Activated CD8-positive, alpha-beta memory T cell treated with anti-CD3 and anti-CD28 coated beads, Interleukin-2, amount 50 U/mL, for 4 hours (primary cell): ENCODE results near the gene PDLIM7.

Experiments used
- DNase-seq: peaks from one replicate; pipeline ENCODE4 v3.0.0-alpha.2; 2020

Gene PDLIM7

DNA sequence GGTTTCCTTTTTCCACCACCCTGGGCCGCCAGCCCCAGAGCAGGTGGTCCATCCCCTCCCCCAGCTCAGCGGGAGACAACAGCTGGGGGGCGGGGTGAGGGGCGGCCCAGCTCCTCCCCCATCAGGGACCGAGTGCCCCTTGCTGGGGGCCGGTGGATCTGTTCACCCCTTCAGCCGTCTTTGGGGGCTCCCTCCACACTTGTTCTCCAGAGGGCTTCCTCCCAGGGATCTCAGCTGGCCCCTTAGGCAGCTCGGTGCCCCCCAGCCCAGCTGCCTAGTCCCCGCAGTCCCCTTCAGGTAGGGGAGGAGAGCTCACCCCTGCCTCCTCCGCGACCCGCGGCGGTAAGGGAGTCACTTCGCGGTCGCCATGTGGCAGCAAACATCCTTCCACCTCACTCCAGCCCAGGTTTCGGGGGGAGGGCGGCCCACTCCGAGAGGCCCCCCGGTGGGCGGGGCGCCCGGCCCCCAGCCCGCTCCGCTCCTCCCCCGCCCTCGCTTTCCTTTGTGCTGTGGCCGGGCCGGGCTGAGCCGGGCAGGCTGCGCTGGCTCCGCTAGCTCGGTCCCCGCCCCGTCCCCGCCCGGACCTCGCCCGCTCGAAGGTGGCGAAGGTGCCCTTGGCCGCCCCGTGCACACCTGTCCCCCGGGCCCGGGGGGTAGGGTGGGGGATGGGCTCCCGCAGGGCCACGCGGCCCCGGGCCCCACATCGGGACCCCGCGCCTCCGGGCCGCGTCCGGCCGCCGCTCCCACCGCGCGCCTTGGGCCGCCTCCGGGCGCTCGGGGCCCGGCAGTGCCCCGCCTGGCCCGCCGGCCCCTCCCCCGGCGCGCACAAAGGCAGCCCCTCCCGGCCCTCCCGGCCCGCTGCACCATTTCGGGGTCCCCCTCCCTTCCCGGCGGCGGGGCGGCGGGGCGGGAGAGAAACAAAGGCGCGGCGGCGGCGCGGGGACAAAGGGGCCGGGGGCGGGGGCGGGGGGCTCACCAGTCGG is 24.7 kb downstream of the PDLIM7 start:
- DNase-seq, result peak; percentile 75

DNA sequence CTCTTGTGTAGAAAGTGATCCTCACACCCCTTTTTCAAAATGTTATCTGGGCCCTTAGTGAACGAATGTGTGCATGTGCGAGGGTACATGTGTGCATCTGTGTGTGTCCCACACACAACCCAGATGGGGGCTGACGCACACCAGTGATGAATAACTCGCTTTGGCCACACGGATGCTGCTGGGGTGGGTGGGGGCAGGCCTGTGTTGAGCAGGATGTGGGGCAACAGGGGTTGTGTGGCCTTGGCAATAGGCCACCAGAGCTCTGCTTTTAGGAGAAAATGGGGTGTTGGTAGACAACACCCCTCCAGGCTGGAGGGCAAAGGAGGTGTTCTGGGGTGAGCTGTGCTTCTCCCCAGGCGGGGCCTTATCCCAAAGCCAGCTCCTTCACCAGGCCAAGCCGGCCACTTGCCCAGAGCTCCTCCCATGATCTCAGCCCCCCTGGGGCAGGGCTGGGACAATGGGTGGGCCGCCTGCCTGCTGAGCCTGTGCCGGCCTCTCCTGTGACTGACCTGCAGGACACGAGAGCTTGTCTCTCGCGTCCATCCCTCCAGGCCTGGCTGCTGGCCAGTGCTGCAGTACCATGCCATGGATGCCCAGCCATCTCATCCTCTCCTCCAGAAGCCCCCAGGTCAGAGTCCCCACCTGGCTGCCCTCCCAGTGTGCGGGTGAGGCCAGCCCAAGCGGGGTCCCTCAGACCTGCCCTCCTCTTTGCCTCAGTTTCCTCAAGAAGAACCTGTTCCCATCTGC is 25.6 kb downstream of the PDLIM7 start:
- DNase-seq, result peak; percentile 66

DNA sequence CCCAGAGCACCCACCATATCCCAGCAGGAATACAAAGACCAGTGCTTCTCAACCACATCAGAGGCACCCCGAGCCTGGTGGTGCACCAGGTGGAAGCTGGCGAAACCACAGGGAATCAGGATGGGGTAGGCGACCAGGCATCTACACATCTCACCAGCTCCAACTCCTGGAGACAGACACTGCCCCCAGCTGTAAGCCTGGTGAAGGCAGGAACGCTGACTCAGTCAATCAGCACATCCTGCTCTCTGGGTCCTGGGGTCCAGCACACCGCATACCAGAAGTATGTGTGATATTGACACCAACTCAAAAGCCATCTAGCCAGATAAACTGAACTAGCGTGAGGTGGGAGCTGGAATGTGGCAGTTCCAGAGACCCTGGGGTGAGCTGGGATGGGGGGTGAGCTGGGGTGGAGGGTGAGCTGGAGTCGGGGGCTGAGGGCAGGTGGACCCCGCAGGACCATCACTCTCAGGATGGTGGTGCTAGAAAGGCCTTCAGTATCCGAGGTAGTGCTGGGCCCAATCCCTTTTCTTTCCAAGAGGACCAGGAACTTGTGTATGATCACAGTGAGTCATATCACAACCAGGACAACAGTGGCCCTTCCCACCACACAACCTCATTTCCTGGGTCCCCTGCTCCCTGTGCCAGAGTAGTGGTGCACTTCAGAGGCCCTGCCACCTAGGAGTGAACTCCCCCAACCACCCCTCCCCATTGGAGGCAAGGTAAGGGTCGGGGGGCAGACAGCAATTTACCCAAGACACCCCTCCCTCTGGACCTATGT is 26.5 kb downstream of the PDLIM7 start:
- DNase-seq, result no peak

DNA sequence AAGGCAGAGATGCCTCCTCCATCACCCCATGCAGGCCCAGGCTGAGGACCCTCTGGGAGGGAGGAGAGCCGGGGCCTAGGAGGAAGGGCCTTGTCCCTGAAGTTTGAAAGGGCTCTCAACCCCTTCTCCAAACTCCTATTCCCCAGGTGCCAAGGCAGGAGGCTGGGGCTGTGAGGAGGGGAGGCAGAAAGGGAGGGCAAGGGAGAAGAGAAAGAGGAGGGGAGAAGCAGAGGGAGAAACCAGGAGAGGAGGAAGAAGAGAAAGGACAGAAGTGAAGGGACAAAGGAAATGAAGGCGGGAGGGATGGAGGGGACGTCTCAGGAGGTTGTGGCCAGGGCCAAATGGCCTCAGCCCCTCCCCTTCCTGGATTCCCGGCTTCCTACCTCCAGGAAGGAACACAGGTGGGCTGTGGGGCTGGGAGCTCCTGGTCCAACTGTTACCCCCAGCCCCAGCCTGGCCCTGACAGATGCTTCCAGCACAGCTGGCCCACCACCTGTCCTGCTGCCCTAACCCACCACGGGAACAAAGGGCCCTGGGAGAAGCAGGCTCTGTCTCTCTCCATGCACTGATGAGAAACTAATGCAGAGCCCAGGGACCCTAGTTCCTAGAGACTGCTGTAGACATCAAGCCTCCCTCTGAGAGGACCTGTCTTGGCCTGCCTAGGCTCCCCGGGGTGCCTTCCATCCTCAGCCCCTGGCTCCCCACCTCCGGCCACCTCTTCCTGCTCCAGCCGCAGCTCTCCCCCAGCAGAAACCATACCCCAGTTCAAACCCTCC is 27.5 kb downstream of the PDLIM7 start:
- no peak for DNase-seq

DNA sequence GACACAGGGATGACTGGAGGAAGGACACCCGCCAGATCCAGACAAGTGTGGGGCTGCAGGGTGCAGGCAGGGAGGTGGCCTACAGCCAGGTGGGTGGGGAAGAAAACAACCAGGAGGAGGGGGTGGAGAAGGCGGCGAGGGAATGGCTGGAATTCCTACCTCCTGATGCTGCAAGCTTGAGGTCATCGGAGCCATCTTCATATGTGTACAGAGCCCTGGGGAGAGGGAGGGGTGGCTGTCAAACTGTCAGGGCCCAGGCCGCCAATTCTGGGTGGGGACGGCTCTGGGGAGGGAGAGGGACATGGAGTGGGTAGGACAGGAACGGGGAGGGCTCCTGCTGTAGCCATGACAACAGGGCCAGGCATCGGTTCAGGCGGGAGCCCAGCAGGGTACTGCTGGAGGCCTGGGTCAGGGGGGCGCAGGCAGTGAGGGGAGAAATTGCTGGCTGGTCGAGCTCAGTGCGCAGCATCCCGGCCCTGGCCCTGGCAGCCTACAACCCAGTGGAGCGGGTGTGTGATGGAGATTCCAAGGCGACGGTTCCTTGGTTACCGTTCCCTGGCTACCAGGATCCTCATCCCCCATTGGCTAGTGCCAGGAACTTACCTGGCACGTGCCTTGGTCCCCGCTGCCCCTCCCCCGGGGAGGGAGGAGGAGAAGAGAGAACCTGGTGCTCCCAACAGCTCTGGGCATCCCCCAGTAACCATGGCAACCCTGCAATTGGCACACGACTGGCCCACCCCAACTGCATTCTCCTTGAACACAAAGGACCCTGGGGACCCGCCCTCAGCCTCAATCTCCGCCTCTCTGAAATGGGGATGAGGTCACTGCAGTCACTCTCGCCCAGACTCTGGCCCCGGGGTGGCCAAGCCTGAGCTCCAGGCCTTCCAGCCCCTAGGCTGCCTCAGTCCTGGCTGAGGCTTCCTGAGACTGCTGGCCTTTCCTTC is 28.4 kb downstream of the PDLIM7 start:
- DNase-seq, result no peak

DNA sequence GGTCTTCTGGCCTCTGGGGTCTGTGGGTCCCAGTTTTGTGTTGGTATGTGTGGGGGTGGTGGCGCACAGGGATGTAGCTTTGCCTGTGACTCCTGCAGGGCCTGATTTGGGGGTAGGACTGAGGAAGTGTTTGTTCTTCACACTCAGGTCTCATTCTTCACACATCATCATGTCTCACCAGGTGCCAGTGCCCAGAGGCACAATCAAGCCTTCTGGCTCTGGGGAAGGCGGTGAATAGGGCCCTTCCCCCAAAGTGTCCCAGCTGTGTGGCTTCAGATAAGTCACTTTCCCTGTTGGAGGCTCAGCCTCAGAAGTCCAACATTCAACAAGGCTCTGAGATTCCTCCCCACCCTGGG is 29.1 kb downstream of the PDLIM7 start:
- DNase-seq, result no peak

DNA sequence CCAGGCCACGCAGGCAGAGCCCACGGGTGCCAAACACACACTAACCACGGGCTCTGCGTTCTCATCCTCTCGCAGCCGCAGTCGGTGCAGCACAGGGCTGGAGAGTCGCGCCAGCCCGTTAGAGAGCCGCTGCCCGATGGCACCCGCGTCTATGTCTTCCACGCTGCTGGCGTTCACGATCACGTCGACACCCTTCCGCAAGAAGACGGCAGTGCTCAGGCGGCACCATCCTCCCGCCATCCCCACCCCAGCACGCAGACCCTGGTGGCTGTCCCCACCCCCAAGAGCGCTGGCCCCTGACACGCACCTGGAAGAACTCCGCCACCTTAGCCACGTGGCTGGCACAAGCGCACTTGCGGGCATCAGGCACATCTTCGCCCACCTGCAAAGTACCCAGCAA is 30.0 kb downstream of the PDLIM7 start:
- DNase-seq, result no peak

DNA sequence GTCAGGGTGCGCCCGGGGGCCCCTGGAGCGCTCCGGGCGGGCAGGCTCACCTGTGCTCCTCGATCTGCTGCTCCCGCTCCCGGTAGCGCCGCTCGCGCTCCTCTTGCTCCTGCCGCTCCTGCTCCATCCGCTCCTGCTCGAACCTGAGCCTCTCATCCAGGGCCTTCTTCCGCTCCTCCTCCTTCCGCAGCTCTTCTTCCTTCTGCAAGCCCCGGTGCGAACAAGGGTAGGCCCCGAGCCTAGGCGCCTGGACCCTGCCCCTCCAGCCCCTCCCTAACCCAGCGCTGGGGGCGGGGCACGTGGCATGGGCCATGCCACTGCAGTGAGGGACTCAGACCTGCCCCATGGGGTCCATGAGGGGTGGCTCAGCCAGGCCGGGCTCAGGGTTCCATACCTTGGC is 30.5 kb downstream of the PDLIM7 start:
- no peak for DNase-seq

DNA sequence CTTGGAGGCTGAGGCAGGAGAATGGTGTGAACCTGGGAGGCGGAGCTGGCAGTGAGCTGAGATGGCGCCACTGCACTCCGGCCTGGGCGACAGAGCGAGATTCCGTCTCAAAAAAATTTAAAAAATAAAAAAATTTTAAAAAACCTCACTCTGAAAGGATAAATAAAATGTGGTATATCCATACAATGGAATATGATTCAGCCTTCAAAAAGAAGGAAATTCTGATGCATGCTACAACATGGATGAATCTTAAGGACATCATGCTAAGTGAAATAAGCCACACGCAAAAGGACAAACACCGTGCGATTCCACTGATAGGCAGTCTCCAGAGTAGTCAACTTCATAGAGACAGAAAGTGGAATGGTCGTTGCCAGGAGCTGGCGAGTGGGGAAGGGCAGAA is 32.4 kb downstream of the PDLIM7 start:
- no peak for DNase-seq

DNA sequence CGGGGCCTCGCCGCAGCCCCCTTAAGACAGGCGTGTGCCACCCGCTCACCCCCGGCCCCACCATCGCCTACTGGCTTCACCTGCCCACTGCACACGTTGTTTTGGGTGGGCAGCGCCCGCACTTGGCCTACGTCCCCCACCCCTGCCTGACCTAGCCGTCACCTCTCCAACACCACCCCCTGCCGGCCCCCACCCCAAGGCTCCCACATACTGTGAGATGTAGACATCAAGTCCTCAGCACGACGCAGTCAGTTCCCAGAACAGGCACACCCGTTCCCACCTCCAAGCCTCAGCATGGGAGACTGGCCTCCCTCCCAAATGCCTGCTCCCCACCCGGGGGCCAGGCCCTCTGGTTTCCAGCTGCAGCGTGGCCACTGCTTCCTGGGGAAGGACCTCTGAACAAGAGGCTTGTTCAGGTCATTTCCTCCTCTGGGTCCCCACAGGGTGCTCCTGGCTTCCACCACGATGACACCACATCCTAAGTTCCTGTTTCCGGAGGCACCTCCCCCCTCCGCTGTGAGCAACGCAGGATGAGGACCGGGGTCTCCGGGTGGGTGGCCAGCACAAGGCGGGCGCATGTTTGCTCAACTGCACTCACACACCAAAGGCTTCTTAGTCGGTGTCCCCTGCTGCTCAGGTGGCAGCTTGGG is 35.3 kb downstream of the PDLIM7 start:
- no peak for DNase-seq

DNA sequence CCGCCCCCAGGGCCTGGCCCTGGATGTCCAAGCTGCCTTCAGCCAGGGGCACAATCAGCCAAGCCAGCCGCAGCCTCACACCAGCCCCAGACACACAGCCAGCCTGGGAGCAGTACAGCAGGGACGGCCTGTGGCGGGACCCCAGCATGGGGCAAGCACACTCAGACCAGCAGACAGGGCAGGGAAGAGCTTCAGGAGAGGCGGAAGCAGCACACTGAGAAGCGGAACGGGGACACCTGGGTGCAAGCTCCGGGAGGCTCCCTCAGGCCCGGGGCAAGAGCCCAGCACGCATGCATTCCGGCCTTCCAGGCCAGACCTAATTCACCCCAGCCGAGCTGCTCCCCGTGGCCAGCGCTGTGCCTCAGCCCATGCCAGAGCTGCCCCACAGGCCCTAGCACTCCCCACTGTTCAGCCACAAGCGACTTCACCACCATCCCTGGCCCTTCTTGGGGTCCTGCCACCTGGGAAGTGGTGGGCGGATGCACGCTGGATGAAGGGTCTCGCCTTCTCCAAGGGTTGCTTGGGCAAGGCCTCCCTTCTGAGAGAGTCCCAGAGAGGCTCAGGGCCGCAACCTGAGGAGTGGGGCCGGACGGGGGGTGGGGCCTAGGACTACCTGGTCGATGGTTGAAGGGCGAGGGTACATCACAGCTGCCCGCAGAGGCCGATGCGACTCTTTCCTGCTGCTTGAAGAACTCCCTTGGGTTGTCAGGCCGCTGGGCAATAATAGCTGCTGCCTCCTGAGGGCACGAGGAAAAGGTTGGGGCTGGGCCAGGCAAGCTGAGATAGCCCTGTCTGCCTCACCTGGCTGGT is 37.4 kb downstream of the PDLIM7 start:
- DNase-seq, result peak; percentile 13

DNA sequence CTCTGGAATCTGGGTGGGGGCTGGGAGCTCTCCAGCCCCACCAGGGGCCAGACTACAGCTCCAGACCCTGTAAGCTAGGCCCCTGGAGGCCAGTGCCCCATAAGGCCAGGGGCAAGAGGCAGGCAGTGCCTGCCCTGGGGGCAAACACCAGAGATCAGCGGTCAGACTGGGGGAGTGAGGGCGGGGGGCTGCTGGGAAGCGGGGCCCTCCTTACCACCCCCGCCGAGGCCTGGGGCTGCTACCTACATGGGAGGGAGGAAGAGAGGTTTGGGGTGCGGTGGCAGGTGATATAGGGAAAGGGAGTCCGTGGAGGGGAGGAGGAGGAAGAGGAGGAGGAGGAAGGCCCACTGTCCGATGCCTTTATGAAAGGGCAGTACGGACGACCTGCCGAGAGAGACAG is 38.0 kb downstream of the PDLIM7 start:
- no peak for DNase-seq

DNA sequence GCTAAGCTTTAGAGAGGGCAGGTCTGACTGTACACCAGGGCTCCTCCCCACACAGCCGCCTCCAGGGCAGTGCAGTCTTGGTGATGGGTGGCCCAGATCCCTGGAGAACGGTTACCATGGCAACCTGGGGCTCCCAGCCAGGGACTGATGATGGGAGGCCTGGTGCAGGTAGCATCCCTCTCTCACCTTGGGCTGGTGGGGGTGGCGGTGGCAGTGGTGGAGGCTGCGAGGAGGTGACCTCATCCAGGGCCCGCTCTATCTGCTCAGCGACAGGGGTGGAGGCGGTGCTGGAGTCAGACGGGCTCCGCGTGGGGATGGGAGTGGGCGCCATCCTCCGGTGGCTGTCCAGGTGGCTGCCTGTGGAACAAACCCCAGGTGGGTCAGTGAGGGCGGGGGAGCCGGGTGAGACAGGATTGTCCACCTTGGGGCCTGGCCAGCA is 38.5 kb downstream of the PDLIM7 start:
- DNase-seq, result no peak

DNA sequence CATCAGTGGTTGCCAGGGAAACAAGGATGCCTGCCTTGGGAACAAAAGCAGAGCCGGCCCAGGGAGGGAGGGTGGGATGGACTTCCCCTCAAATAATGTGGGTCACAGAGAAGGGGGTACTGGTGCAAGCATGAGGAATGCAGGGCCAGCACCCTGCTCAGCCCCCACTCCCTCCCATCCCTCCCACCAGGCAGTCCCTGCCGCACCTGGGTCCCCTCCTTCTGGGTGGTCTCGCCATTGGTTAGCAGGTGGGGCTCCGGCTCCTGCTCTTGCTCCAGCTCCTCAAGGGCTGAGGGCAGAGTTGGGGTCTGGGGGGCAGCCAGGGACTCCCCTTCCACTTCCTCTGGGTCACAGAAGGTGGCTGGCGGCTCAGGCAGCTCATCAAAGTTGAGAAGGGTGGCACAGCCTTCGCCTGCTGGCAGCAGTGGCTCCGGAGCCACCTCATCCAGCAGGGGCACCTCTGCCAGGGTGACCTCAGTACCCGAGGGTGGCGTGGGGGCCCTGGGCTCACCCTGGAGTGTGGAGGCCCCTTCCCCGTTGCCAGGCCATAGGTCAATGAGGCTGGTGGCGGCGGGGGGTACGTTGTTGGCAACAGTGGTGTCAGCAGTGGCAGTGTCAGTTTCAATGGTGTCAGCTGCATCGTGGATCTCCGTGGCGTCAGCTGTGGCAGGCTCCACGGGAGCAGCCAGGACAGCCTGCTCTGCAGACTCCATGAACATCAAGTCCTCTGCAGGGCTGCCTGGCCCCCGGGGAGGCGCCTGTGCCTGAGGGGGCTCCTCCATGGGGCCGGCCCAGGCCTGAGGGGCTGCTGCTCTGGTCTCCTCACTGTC is 39.3 kb downstream of the PDLIM7 start:
- DNase-seq, result no peak

DNA sequence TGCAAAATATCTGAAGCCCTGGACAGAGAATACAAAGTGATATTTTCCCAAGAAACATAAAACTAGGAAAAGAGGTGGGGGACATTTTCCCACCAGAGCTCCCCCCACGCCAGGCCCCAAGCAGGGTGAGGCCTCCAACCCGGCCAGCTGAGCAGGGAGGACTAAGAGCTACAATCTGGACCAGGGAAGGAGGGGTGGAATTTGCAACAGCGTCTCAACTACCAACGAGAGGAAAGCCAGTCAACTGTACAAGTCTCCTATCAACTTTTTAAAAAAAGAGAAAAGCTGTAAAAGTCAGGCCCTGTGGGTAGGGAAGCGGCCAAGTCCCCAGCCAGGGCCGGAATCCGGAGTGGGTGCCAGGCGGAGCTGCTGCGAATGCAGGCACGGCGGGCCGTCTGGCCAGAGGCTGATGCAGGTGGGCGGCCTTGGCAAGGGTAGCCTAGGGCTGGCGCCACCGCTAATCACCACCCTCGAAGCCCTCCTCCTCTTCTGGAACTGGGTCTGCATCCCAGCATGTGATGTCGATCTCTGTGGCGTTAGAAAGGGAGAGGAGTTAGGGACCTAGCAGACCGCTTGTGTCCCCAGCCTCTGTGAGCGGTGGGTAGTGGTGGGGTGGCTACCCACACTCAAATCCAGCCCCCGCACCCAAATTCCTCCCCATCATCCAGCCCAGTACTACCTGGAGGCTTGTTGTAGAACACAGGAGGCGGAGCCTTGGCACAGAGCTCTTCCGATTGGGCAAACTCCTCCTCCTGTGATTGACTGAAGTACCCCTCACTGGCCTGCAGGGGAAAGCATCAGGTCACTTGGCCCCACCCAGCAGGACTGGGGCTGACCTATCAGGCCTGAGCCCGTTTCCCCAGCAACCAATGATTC is 40.2 kb downstream of the PDLIM7 start:
- DNase-seq, result peak; percentile 24

DNA sequence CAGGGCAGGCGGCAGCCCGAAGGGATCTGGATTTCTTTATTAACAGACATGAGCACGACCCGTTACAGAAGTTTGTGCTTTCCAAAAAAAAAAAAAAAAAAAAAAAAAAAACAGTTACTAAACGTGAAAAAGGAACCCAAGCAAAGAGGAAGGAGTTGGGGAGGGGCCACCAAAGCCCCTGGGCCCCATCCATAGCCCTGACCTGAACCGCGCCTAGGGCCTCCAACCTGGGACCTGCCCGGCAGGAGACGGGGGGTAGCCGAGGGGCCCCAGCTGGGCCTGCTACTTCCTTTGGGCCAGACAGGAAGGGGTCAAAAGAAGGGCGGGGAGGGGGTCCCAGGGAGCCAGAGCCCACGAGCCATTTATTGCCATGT is 40.8 kb downstream of the PDLIM7 start:
- DNase-seq, result no peak

DNA sequence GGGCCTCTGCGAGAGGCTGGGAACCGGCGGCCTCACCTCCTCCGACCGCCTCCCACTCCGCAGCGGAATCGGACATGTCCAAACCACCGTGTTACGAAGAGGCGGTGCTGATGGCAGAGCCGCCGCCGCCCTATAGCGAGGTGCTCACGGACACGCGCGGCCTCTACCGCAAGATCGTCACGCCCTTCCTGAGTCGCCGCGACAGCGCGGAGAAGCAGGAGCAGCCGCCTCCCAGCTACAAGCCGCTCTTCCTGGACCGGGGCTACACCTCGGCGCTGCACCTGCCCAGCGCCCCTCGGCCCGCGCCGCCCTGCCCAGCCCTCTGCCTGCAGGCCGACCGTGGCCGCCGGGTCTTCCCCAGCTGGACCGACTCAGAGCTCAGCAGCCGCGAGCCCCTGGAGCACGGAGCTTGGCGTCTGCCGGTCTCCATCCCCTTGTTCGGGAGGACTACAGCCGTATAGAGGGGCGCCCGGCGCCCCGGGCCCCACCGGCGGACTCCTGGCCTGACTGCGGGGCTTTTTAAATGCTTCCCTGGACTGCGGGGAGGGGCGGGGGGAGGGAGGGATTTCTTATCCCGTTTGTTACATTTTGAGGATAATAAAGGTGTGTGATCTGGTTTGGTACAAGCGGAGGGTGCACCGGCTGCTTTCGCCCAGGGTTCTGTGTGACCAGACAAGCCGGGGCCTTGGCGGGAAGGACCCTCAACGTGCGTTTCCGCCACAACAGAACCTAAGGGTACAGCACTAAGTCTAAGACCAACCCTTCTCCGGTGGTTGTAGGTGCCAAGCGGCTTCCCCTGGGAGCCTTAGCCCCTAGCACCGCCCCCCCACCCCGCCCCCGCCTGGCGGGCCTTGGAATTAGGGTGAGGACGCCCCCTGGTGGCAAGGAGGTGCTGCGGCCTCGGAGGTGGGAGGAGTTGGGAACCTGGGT is 41.5 kb downstream of the PDLIM7 start:
- peak; percentile 96 for DNase-seq
